ENCODE measurements around the gene LONP2.
"Not testable (repeated sequence)": the region's sequence is repeated elsewhere in the genome, so short reads cannot be mapped to it uniquely, and the experiment has no call there.

DNA sequence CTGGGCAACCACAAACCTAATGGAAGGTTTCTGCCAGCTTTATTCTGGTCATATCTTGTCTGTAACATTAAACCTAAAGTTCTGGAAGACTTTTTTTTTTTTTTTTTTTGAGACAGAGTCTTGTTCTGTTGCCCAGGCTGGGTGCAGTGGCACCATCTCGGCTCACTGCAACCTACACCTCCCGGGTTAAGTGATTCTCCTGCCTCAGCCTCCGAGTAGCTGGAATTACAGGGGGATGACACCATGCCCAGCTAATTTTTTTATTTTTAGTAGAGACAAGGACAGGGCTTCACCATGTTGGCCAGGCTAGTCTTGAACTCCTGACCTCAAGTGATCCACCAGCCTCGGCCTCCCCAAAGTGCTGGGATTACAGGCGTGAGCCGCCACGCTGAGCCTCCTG lies 133.2 kb downstream of the LONP2 start:
- TF ChIP-seq, protein P1, sequence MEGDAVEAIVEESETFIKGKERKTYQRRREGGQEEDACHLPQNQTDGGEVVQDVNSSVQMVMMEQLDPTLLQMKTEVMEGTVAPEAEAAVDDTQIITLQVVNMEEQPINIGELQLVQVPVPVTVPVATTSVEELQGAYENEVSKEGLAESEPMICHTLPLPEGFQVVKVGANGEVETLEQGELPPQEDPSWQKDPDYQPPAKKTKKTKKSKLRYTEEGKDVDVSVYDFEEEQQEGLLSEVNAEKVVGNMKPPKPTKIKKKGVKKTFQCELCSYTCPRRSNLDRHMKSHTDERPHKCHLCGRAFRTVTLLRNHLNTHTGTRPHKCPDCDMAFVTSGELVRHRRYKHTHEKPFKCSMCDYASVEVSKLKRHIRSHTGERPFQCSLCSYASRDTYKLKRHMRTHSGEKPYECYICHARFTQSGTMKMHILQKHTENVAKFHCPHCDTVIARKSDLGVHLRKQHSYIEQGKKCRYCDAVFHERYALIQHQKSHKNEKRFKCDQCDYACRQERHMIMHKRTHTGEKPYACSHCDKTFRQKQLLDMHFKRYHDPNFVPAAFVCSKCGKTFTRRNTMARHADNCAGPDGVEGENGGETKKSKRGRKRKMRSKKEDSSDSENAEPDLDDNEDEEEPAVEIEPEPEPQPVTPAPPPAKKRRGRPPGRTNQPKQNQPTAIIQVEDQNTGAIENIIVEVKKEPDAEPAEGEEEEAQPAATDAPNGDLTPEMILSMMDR (IDR thresholded peaks at IDR 0.05): not testable (repeated sequence)
- not testable (repeated sequence) for TF ChIP-seq POLR2A (IDR thresholded peaks at IDR 0.05)

Measured in body of pancreas (tissue), 4 donors.